ENCODE measurements around the gene VWA8.

The VWA8 gene

DNA sequence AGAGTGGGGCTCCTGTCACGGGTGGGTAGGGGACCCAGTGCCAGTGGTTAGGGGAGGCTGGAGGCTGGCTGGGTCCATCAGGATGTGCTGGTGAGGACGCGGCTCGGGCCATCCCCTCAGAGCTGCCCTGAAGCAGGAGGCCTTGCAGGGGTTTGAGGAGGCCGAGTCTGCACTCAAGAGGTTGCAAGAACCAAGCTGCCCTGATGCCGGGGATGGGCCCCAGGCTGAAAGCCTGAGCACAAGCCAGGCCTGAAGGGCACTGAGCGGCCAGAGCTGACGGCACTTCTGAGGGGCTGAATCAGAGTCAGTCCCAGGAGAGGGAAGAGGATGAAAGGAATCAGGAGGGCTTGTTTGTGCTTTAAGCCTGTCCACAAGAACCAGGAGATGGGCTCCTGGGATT is 410.6 kb downstream of the VWA8 start:
- TF ChIP-seq, protein P1, sequence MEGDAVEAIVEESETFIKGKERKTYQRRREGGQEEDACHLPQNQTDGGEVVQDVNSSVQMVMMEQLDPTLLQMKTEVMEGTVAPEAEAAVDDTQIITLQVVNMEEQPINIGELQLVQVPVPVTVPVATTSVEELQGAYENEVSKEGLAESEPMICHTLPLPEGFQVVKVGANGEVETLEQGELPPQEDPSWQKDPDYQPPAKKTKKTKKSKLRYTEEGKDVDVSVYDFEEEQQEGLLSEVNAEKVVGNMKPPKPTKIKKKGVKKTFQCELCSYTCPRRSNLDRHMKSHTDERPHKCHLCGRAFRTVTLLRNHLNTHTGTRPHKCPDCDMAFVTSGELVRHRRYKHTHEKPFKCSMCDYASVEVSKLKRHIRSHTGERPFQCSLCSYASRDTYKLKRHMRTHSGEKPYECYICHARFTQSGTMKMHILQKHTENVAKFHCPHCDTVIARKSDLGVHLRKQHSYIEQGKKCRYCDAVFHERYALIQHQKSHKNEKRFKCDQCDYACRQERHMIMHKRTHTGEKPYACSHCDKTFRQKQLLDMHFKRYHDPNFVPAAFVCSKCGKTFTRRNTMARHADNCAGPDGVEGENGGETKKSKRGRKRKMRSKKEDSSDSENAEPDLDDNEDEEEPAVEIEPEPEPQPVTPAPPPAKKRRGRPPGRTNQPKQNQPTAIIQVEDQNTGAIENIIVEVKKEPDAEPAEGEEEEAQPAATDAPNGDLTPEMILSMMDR (IDR thresholded peaks at IDR 0.05), result no peak

DNA sequence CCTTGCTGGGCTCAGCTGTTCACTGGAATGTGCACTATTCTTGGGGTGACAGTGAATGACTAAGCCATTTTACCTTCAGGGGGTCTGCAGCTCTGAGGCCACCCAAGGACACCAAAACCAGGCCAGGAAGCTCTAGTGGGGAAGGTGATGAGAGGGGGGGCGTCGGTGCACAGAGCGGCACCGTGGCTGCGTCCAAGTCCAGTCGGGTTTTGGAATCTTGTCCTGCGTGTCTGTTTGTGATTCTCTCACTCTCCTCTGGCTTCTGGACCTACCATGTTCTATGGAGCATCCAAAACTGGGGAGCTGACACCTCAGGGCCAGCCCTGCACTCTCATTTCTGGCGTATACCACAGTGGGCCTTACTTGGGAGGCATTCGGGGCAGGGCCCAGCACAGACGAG is 411.4 kb downstream of the VWA8 start:
- TF ChIP-seq, protein P1 (IDR thresholded peaks at IDR 0.05), result no peak

DNA sequence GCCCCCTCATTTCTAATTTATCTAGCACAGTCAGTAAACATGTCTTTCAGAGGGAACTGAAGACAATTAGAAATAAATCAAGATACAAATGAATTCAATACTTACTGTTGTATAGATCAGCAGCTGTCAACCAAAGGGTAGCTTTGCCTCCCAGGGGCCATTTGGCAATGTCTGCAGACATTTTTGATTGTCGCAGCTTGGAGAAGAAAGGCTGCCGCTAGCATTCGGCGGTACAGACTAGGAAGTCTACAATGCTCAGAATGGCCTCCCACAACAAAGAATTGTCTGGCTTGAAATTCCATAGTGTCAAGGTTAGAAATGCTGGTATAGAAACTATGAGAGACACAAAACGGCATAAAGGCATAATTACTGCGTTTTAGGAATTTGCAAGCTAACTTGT is 412.0 kb downstream of the VWA8 start:
- TF ChIP-seq, protein P1 (IDR thresholded peaks at IDR 0.05), result no peak

DNA sequence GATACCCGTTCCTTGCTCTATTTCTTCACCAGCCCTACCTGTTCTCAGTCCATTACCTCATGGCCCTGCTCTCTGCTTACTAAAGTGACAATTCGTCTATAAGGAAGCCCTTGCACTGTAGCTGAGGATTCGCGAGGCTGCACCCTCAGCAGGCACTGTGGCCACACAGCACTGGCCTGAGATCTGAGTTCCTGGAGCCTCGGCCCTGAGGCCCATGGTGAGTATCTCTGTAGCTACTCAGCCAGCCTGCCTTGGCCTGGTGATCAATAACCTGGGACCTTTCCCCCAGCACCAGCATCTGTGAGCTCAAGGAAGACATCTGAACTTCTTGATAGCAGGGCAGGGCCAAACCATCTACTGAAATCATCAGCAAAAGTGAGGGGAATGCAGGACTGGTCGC is 412.9 kb downstream of the VWA8 start:
- TF ChIP-seq, protein P1 (IDR thresholded peaks at IDR 0.05), result no peak

DNA sequence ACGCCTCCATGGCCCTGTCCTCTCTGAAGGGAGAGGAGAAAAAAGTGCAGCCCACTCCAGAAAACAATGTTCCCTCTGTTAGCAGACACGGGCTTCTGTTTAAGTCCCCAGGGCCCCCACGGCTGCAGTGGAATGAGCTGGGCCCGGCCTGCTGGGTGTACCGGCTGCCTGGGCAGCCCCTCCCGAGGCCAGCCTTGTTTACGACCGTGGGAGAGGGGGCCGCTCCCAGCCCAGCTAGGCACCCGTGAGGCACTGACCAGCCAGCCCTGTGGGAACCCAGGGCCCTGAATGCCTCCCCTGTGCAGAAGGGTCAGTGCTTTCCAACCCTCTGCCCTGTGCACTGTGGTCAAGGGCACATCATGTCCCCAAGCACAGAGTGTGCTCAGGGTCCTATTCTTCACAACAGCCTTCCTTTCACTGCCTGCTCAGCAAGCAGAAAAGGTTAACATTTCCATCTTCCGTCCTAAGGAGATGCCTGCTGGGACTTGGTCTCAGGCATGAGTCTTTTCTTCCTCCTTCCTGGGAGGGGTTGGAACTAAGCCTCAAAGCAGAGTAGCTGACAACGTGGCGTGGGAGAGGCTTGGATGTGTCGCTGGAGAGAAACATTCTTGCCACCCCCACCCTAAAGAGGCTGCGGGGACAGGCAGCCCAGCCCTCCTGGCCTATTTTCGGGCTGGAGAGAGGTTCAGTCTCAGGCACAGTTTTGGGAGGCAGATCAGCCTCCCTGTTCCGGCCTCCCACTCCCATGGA is 413.5 kb downstream of the VWA8 start:
- TF ChIP-seq, protein P1 (IDR thresholded peaks at IDR 0.05), result no peak

DNA sequence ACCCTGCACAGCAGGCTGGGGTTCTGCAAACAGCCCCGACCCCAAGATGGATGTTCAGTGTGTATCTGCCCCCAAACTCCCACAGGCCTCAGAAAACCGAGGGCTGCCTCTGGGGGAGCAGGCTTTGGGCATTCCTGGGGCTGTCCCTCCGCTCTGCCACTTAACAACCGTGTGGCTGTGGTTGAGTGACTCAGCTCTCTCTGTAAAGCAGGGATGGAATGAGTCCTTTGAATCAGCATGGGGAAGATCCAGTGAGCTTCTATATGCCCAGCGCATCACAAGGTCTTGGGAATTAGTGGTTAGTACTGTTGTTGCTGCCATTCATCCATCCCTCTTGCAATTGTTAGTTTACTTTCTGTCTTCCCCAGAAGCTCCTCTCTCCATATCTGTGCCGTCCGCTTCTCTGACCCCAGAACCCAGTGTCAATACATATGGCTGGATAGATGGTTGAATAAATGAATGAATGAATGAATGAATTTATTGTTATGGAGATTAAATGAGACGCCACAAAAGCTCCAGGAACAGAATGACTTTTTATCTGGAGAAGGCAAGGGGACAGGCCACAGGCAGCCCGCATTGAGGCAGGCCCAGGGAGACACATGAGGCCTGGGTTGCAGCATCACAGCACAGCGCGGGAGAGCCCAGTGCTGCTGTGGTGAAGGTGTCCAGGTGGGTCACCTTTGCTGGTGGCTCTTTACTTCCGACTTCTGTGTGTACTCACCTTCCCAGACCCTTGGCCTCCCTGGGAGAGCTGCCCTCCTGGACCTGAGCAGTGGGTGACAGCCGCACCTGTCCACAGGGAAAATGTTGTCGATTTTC is 414.3 kb downstream of the VWA8 start:
- TF ChIP-seq, protein P1 (IDR thresholded peaks at IDR 0.05), result no peak

DNA sequence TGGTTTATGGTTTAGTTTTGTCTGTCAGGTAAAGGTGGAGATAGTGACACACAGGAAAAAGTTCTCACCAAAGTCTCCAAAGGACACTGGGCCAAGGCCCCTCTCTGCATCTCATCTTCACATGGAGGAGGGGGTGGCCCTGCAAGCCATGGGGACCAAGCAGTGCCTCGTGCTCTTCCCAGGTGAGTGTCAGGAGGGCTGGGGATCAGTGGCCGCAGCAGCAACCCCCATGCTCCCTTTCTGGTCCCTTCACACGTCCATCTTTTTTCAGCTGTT is 415.5 kb downstream of the VWA8 start:
- TF ChIP-seq, protein P1 (IDR thresholded peaks at IDR 0.05), result no peak
